SK-N-SH treated with all-trans-retinoic acid at 6 μM for 48 hours (cell line): ENCODE results near the gene UBASH3B.

ENCODE experiments used
- ATAC-seq: fragments of 200-7000 bp; cut with Tn5 transposase; 3 replicates; pipeline ENCODE4 v1.9.1; 2020; ENCODE audit warnings: mild to moderate bottlenecking, moderate library complexity
- BACH2 ChIP-seq: fragments of 250-450 bp; sonication (Bioruptor Pico); IDR thresholded peaks from 2 replicates; pipeline ENCODE4 v1.9.0; 2021; ENCODE audit warnings: mild to moderate bottlenecking, borderline replicate concordance
- CSDC2 ChIP-seq: fragments of 250-450 bp; sonication (Bioruptor Pico); IDR thresholded peaks from 2 replicates; pipeline ENCODE4 v1.5.0; 2020; ENCODE audit warnings: mild to moderate bottlenecking, moderate library complexity
- ESRRG ChIP-seq: fragments of 250-450 bp; sonication (Bioruptor Pico); IDR thresholded peaks from 2 replicates; pipeline ENCODE4 v1.6.1; 2021; ENCODE audit warnings: mild to moderate bottlenecking
- GLIS3 ChIP-seq: fragments of 250-450 bp; sonication (Bioruptor Pico); IDR thresholded peaks from 2 replicates; pipeline ENCODE4 v1.5.0; 2020; ENCODE audit warnings: mild to moderate bottlenecking, moderate library complexity
- OSR1 ChIP-seq: fragments of 250-450 bp; sonication (Bioruptor Pico); IDR thresholded peaks from 2 replicates; pipeline ENCODE4 v1.8.0; 2022; ENCODE audit warnings: moderate library complexity, mild to moderate bottlenecking, inconsistent platforms
- SNAI2 ChIP-seq: fragments of 250-450 bp; sonication (Bioruptor Pico); IDR thresholded peaks from 2 replicates; pipeline ENCODE4 v1.5.0; 2020; ENCODE audit warnings: mild to moderate bottlenecking, moderate library complexity
- TCF4 ChIP-seq: fragments of 250-450 bp; sonication (Bioruptor Pico); IDR thresholded peaks from 2 replicates; pipeline ENCODE4 v1.8.0; 2021; ENCODE audit warnings: mild to moderate bottlenecking, moderate library complexity, borderline replicate concordance
- TOX ChIP-seq: fragments of 250-450 bp; sonication (Bioruptor Pico); IDR thresholded peaks from 2 replicates; pipeline ENCODE4 v1.8.0; 2021; ENCODE audit warnings: mild to moderate bottlenecking, moderate library complexity, borderline replicate concordance
- ZC3H10 ChIP-seq: fragments of 250-450 bp; sonication (Bioruptor Pico); IDR thresholded peaks from 2 replicates; pipeline ENCODE4 v1.5.1; 2021; ENCODE audit warnings: mild to moderate bottlenecking, moderate library complexity
- ZFP3 ChIP-seq: fragments of 250-450 bp; sonication (Bioruptor Pico); IDR thresholded peaks from 2 replicates; pipeline ENCODE4 v1.5.0; 2020; ENCODE audit warnings: mild to moderate bottlenecking, moderate library complexity
- ZFP30 ChIP-seq: fragments of 450-650 bp; formaldehyde crosslinking; IDR thresholded peaks from 2 replicates; pipeline ENCODE4 v1.5.0; 2022; ENCODE audit warnings: mild to moderate bottlenecking, moderate library complexity
- ZNF565 ChIP-seq: fragments of 450-650 bp; formaldehyde crosslinking; conservative IDR thresholded peaks from 2 replicates; pipeline ENCODE4 v1.5.0; 2020; ENCODE audit warnings: low read depth, mild to moderate bottlenecking, moderate library complexity
- ZNF70 ChIP-seq: fragments of 450-650 bp; formaldehyde crosslinking; IDR thresholded peaks from 2 replicates; pipeline ENCODE4 v1.5.0; 2020; ENCODE audit warnings: mild to moderate bottlenecking, moderate library complexity
- ZNF8 ChIP-seq: fragments of 450-650 bp; formaldehyde crosslinking; IDR thresholded peaks from 2 replicates; pipeline ENCODE4 v1.5.0; 2020; ENCODE audit warnings: mild to moderate bottlenecking, moderate library complexity
- TF ChIP-seq, protein P1 (sequence below): fragments of 250-450 bp; sonication (Bioruptor Pico); IDR thresholded peaks from 2 replicates; pipeline ENCODE4 v1.5.1; 2020; ENCODE audit warnings: low read depth, mild to moderate bottlenecking, moderate library complexity
- TF ChIP-seq, protein P2 (sequence below): fragments of 250-450 bp; sonication (Bioruptor Pico); IDR thresholded peaks from 2 replicates; pipeline ENCODE4 v1.8.0; 2021; ENCODE audit warnings: low read depth, mild to moderate bottlenecking, moderate library complexity, borderline replicate concordance
- TF ChIP-seq, protein P3 (sequence below): fragments of 250-450 bp; sonication (Bioruptor Pico); IDR thresholded peaks from 2 replicates; pipeline ENCODE4 v1.5.1; 2021; ENCODE audit warnings: mild to moderate bottlenecking, moderate library complexity
- TF ChIP-seq, protein P4 (sequence below): fragments of 250-450 bp; sonication (Bioruptor Pico); IDR thresholded peaks from 2 replicates; pipeline ENCODE4 v1.8.0; 2020; ENCODE audit warnings: mild to moderate bottlenecking, moderate library complexity, borderline replicate concordance

The UBASH3B gene

DNA sequence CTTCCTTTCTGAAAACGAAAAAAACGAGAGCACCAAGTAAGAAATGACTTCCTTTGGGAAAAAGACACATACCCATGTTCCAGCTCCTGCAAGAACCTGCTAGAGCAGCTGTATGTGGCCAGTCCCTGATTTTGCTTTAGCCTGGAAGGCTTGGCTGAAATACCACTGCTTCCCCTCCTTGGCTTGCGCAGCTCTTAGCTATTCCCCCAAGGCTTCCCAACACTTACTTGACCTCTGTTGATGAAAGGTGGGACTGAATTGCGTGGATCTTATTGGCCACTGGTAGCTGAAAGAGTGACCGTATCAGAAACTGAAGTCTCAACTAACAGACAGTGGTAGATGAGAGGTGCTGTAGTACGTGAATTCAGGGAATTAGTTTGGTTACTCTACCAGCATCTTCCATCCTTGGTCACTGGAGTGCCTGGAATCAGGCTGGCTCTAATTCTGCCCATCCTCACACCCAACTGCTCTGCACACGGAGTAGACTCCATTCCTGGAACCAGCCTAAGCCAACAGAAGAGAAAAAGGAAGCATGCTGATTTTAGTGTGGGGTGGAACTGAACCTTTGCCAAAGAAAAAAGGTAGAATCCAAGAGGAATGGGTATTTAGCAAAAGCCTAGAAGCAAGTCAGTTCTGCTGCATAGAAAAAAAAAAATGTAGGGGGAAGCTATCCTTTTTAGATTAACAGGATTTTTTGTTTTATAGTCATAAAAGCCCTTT lies 109.0 kb downstream of the UBASH3B start:
- no peak for TF ChIP-seq ZNF8
- TF ChIP-seq ZC3H10 = no peak
- no peak for TF ChIP-seq ZNF70 (CRISPR knock-in tag)
- no peak for TF ChIP-seq ZFP3 (CRISPR knock-in tag)
- TF ChIP-seq, protein P1, sequence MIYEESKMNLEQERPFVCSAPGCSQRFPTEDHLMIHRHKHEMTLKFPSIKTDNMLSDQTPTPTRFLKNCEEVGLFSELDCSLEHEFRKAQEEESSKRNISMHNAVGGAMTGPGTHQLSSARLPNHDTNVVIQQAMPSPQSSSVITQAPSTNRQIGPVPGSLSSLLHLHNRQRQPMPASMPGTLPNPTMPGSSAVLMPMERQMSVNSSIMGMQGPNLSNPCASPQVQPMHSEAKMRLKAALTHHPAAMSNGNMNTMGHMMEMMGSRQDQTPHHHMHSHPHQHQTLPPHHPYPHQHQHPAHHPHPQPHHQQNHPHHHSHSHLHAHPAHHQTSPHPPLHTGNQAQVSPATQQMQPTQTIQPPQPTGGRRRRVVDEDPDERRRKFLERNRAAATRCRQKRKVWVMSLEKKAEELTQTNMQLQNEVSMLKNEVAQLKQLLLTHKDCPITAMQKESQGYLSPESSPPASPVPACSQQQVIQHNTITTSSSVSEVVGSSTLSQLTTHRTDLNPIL (CRISPR knock-in tag) = no peak
- TF ChIP-seq CSDC2 (CRISPR knock-in tag) = no peak
- no peak for TF ChIP-seq TCF4 (CRISPR knock-in tag)
- TF ChIP-seq ZNF565 (CRISPR knock-in tag) = no peak
- no peak for TF ChIP-seq TOX (CRISPR knock-in tag)
- TF ChIP-seq BACH2 (CRISPR knock-in tag) = no peak
- no peak for TF ChIP-seq OSR1 (CRISPR knock-in tag)
- TF ChIP-seq ESRRG (CRISPR knock-in tag) = no peak
- TF ChIP-seq GLIS3 (CRISPR knock-in tag) = no peak
- TF ChIP-seq, protein P2, sequence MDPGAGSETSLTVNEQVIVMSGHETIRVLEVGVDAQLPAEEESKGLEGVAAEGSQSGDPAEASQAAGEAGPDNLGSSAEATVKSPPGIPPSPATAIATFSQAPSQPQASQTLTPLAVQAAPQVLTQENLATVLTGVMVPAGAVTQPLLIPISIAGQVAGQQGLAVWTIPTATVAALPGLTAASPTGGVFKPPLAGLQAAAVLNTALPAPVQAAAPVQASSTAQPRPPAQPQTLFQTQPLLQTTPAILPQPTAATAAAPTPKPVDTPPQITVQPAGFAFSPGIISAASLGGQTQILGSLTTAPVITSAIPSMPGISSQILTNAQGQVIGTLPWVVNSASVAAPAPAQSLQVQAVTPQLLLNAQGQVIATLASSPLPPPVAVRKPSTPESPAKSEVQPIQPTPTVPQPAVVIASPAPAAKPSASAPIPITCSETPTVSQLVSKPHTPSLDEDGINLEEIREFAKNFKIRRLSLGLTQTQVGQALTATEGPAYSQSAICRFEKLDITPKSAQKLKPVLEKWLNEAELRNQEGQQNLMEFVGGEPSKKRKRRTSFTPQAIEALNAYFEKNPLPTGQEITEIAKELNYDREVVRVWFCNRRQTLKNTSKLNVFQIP (CRISPR knock-in tag) = no peak
- TF ChIP-seq, protein P3, sequence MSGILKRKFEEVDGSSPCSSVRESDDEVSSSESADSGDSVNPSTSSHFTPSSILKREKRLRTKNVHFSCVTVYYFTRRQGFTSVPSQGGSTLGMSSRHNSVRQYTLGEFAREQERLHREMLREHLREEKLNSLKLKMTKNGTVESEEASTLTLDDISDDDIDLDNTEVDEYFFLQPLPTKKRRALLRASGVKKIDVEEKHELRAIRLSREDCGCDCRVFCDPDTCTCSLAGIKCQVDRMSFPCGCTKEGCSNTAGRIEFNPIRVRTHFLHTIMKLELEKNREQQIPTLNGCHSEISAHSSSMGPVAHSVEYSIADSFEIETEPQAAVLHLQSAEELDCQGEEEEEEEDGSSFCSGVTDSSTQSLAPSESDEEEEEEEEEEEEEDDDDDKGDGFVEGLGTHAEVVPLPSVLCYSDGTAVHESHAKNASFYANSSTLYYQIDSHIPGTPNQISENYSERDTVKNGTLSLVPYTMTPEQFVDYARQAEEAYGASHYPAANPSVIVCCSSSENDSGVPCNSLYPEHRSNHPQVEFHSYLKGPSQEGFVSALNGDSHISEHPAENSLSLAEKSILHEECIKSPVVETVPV (CRISPR knock-in tag) = no peak
- no peak for TF ChIP-seq SNAI2 (CRISPR knock-in tag)
- TF ChIP-seq, protein P4, sequence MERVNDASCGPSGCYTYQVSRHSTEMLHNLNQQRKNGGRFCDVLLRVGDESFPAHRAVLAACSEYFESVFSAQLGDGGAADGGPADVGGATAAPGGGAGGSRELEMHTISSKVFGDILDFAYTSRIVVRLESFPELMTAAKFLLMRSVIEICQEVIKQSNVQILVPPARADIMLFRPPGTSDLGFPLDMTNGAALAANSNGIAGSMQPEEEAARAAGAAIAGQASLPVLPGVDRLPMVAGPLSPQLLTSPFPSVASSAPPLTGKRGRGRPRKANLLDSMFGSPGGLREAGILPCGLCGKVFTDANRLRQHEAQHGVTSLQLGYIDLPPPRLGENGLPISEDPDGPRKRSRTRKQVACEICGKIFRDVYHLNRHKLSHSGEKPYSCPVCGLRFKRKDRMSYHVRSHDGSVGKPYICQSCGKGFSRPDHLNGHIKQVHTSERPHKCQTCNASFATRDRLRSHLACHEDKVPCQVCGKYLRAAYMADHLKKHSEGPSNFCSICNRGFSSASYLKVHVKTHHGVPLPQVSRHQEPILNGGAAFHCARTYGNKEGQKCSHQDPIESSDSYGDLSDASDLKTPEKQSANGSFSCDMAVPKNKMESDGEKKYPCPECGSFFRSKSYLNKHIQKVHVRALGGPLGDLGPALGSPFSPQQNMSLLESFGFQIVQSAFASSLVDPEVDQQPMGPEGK (CRISPR knock-in tag) = no peak
- TF ChIP-seq, all 23 proteins: peak for 0
- ATAC-seq = no peak

DNA sequence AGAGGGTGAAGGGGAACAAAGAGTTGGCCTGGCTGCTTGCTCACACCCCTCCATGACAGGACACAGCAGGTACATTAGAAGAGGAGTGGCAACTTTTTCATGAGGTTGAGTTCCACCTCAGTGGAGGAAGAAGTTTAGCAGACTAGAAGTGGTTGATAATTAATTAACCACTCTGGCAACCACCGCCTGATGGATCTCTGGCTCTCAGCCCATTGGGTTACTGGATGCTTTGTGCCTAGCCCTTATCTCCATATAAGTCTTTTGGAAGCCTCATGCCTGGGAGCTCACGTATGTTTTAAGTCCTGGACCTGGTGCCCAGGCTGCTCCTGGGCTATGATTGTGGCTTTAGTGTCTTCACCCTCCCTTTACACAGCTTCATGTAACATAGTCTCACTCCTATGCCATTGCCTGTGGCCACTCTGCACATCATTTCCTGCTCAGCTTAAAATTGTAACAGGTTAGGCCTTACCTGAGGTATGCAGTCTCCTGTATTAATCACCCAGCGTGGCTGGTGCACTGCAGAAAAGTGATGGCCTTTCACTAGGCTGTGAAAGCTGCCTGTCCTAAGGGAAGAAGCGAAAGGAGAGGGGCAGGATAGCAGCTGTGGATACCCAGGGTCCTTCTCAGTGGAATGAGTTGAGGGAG lies 110.1 kb downstream of the UBASH3B start:
- no peak for ATAC-seq
- TF ChIP-seq, protein P3 (CRISPR knock-in tag) = no peak
- no peak for TF ChIP-seq ZFP30 (CRISPR knock-in tag)
- no peak for TF ChIP-seq OSR1 (CRISPR knock-in tag)
- no peak for TF ChIP-seq TOX (CRISPR knock-in tag)

DNA sequence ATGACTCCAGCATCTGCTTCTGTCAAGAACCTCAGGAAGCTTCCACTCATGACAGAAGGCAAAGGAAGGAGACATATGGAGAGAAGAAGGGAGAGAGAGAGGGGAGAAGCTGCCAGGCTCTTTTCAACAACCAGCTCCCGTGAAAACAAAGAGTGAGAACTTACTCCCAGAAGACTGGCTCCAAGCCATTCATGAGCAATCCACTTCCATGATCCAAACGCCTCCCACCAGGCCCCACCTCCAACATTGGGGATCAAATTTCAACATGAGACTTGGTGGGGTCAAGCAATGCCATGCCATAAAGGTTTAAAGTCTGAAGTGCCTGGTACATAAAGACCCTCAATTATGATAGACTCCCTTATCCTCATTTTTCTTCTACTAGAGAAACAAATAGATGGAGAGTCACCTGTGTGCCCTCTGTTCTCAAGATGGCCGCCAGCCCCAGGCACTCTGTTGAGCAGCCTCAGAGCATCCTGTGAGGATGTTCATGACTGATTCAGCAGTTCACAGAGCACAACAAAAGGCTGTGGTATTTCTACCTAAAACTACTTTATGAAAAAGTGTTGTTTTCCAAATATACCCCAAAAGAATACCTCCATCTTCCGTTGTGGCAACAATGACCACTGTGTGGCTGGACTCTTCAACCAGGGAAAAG lies 113.7 kb downstream of the UBASH3B start:
- ATAC-seq = no peak

More for the DNA sequence above, 113.7 kb downstream of the UBASH3B start:
- TF ChIP-seq ZFP30 (CRISPR knock-in tag) = no peak
- no peak for TF ChIP-seq BACH2 (CRISPR knock-in tag)
- TF ChIP-seq, protein P3 (CRISPR knock-in tag) = no peak
- no peak for TF ChIP-seq ZNF565 (CRISPR knock-in tag)
- TF ChIP-seq, protein P2 (CRISPR knock-in tag) = no peak
- TF ChIP-seq OSR1 (CRISPR knock-in tag) = no peak
- no peak for TF ChIP-seq ZNF8
- no peak for TF ChIP-seq ZFP3 (CRISPR knock-in tag)
- TF ChIP-seq TOX (CRISPR knock-in tag) = no peak
